IMR-90 (cell line): ENCODE results near the gene ORMDL2.

Experiments used
- CEBPB ChIP-seq: IDR thresholded peaks from 2 replicates; pipeline ENCODE4 v1.6.1; 2012; ENCODE audit warnings: low read depth, low read length, improper control_type of control experiment
- MAFK ChIP-seq: IDR thresholded peaks from 2 replicates; pipeline ENCODE4 v1.6.1; 2012; ENCODE audit warnings: low read depth, low read length, improper control_type of control experiment
- MXI1 ChIP-seq: IDR thresholded peaks from 2 replicates; pipeline ENCODE4 v1.6.1; 2012; ENCODE audit warnings: low read depth, mild to moderate bottlenecking, low read length, moderate library complexity, borderline replicate concordance
- NFE2L2 ChIP-seq: fragments of 150-350 bp; IDR thresholded peaks from 2 replicates; pipeline ENCODE4 v1.6.1; 2016; ENCODE audit warnings: low read depth, mild to moderate bottlenecking, low read length
- POLR2A ChIP-seq: IDR thresholded peaks from 2 replicates; pipeline ENCODE4 v1.6.1; 2012; ENCODE audit warnings: mild to moderate bottlenecking, low read depth, low read length
- RAD21 ChIP-seq: IDR thresholded peaks from 2 replicates; pipeline ENCODE4 v1.6.1; 2012; ENCODE audit warnings: low read length, improper control_type of control experiment
- RCOR1 ChIP-seq: IDR thresholded peaks from 2 replicates; pipeline ENCODE4 v1.6.1; 2012; ENCODE audit warnings: mild to moderate bottlenecking, low read length, improper control_type of control experiment; ENCODE audit not compliant: insufficient replicate concordance
- TF ChIP-seq, protein P1 (sequence below): conservative IDR thresholded peaks from 2 replicates; pipeline ENCODE4 v1.5.1; 2012; ENCODE audit warnings: mild to moderate bottlenecking, low read depth, low read length, improper control_type of control experiment
- TF ChIP-seq, protein P2 (sequence below): fragments of 150-350 bp; IDR thresholded peaks from 2 replicates; pipeline ENCODE4 v1.6.1; 2017; ENCODE audit warnings: mild to moderate bottlenecking, antibody characterized with exemption, low read length, low read depth
- TF ChIP-seq, protein P3 (sequence below): fragments of 150-350 bp; IDR thresholded peaks from 2 replicates; pipeline ENCODE4 v1.6.1; 2016; ENCODE audit warnings: low read depth, mild to moderate bottlenecking, low read length, moderate library complexity, borderline replicate concordance

DNA sequence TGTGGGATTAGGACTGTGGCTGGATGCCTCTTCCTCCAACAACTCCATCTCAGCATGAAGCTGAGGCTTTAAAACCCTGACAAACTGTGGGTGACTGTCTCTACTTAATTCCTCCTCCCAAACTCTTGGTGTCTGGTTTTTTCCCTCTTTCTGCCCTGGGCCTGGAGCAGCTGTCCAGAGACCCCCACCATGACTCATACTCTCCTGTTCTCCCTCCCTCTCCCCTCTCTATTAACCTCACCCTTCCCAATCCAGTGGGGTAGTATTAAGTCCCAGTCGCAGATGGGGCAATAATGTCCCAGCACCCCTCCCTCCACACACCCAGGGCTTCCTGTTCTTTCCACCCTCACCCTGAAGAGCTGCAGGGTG lies 13.6 kb downstream of the ORMDL2 start:
- TF ChIP-seq, protein P1, sequence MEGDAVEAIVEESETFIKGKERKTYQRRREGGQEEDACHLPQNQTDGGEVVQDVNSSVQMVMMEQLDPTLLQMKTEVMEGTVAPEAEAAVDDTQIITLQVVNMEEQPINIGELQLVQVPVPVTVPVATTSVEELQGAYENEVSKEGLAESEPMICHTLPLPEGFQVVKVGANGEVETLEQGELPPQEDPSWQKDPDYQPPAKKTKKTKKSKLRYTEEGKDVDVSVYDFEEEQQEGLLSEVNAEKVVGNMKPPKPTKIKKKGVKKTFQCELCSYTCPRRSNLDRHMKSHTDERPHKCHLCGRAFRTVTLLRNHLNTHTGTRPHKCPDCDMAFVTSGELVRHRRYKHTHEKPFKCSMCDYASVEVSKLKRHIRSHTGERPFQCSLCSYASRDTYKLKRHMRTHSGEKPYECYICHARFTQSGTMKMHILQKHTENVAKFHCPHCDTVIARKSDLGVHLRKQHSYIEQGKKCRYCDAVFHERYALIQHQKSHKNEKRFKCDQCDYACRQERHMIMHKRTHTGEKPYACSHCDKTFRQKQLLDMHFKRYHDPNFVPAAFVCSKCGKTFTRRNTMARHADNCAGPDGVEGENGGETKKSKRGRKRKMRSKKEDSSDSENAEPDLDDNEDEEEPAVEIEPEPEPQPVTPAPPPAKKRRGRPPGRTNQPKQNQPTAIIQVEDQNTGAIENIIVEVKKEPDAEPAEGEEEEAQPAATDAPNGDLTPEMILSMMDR: no peak
- no peak for TF ChIP-seq CEBPB
- no peak for TF ChIP-seq POLR2A
- TF ChIP-seq RCOR1: no peak
- TF ChIP-seq NFE2L2: no peak
- no peak for TF ChIP-seq MXI1
- TF ChIP-seq, protein P2, sequence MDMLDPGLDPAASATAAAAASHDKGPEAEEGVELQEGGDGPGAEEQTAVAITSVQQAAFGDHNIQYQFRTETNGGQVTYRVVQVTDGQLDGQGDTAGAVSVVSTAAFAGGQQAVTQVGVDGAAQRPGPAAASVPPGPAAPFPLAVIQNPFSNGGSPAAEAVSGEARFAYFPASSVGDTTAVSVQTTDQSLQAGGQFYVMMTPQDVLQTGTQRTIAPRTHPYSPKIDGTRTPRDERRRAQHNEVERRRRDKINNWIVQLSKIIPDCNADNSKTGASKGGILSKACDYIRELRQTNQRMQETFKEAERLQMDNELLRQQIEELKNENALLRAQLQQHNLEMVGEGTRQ: no peak
- TF ChIP-seq MAFK: no peak
- TF ChIP-seq, protein P3, sequence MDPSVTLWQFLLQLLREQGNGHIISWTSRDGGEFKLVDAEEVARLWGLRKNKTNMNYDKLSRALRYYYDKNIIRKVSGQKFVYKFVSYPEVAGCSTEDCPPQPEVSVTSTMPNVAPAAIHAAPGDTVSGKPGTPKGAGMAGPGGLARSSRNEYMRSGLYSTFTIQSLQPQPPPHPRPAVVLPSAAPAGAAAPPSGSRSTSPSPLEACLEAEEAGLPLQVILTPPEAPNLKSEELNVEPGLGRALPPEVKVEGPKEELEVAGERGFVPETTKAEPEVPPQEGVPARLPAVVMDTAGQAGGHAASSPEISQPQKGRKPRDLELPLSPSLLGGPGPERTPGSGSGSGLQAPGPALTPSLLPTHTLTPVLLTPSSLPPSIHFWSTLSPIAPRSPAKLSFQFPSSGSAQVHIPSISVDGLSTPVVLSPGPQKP: no peak
- no peak for TF ChIP-seq RAD21
